Upper lobe of left lung (tissue), 6 donors: Measurements from ENCODE around the gene SPTY2D1. TPM values are rescaled to one million over a fixed set of nuclear protein-coding genes. Genes with fewer than 3 reads are reported as not detected.
"Not testable (repeated sequence)": the region's sequence is repeated elsewhere in the genome, so short reads cannot be mapped to it uniquely, and the experiment has no call there.

ENCODE experiments used
- ATAC-seq, 2 donors: fragments of 200-7000 bp; cut with Tn5 transposase; one replicate each; pipeline ENCODE4 v1.9.1; 2022; ENCODE audit warnings: mild to moderate bottlenecking in 2 of 2, moderate library complexity in 2 of 2; ENCODE audit not compliant: low FRiP score in 2 of 2
- DNase-seq, 2 donors: peaks; one replicate each; pipeline ENCODE4 v3.0.0-alpha.2; 2019 to 2020
- H3K27ac ChIP-seq, 4 donors: fragments of 200-600 bp; sonication (generic); one replicate each; pipeline ENCODE4 v1.5.1; 2016 to 2019
- H3K27me3 ChIP-seq, 4 donors: fragments of 200-600 bp; sonication (generic); one replicate each; pipeline ENCODE4 v1.5.1; 2017 to 2019
- H3K36me3 ChIP-seq, 4 donors: fragments of 200-600 bp; sonication (generic); one replicate each; pipeline ENCODE4 v1.5.1; 2016 to 2019
- H3K4me1 ChIP-seq, 4 donors: fragments of 200-600 bp; sonication (generic); one replicate each; pipeline ENCODE4 v1.5.1; 2018 to 2019
- H3K4me3 ChIP-seq, 4 donors: fragments of 200-600 bp; sonication (generic); one replicate each; pipeline ENCODE4 v1.5.1; 2017 to 2019; ENCODE audit warnings: mild to moderate bottlenecking in 2 of 4, moderate library complexity in 1 of 4
- H3K9me3 ChIP-seq, 4 donors: fragments of 200-600 bp; sonication (generic); one replicate each; pipeline ENCODE4 v1.5.1; 2018 to 2019
- CTCF ChIP-seq, 6 experiments: fragments of 450-650 bp in 4 of 6; fragments of 200-600 bp in 2 of 6; sonication (generic) in 2 of 6; IDR thresholded peaks; one replicate each; pipeline ENCODE4 v1.5.1; 2016 to 2019; ENCODE audit warnings: antibody characterized with exemption in 6 of 6
- EP300 ChIP-seq, 4 donors: sonication (generic); formaldehyde crosslinking; IDR thresholded peaks; one replicate each; pipeline ENCODE4 v1.5.1; 2017; ENCODE audit warnings: antibody characterized with exemption in 4 of 4, control low read depth in 2 of 4
- POLR2A ChIP-seq, 4 donors: fragments of 450-650 bp; IDR thresholded peaks; one replicate each; pipeline ENCODE4 v1.5.1; 2016 to 2017; ENCODE audit warnings: antibody characterized with exemption in 4 of 4, mild to moderate bottlenecking in 2 of 4
- POLR2AphosphoS5 ChIP-seq, 2 donors: sonication (generic); formaldehyde crosslinking; IDR thresholded peaks; one replicate each; pipeline ENCODE4 v1.5.1; 2017; ENCODE audit warnings: antibody characterized with exemption in 2 of 2
- WGBS, 2 donors: methylation state at CpG; one replicate each; pipeline ENCODE4 v1.1.5; 2017 to 2018; 5-methylcytosine and 5-hydroxymethylcytosine counted together
- total RNA-seq, 6 donors: library from RNA; depleted of rRNA in 4 of 6; stranded (reverse); fragments of >200 nt in 4 of 6; gene quantifications; one replicate each; pipeline versions ENCODE4 v1.1.0 to v1.2.1, GENCODE V29; 2016 to 2021
- donor health status: DM: no; HTN: no; CAD: no; lungs with moderate emphysema.
- donor health status: DM: no; HTN: yes; CAD: no; lungs with severe emphysema.

Gene SPTY2D1
- total RNA-seq, 6 donors from 2014 or later, result 10.0 to 25.5 (median 18.6) TPM

GRCh38 chr11:18671246-18671645 is 37.1 kb upstream of the SPTY2D1 start:
- DNase-seq (no peak), ATAC-seq (no peak)
- Histone ChIP-seq H3K27me3 (no peaks in the 10 kb centered on the region), H3K27ac (no peak overlapping the region), H3K4me3 (no peak overlapping the region), H3K4me1 (no peaks in the 10 kb centered on the region), H3K36me3 (no peaks in the 10 kb centered on the region), H3K9me3 (no peaks in the 10 kb centered on the region)
- TF ChIP-seq EP300 (IDR thresholded peaks at IDR 0.05) (no peak), POLR2AphosphoS5 (IDR thresholded peaks at IDR 0.05) (no peak), CTCF (IDR thresholded peaks at IDR 0.05) (no peak), POLR2A (IDR thresholded peaks at IDR 0.05) (no peak)
- 87 to 93% methylated on average over 2 of the region's 2 CpGs for WGBS, 2 donors

DNA sequence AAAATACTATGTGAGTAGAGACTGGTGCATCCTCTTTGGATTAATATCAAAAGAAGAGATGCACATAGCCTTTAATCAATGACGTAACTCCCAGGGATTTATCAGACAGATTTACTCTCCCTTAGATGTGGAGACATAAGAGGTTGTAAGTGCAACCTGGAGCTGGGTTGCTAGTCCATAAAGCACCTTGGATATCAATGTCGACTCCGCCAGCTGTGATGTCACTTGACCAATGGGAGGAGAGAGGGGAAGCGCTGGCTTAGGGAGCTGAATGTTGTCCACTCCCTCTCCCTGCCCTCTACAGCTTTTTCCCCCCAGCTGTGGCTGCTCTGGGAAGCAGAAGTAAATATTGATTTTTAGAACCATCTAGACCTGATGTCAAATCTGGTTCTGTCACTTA is 35.6 kb upstream of the SPTY2D1 start:
- no peak overlapping the region for H3K4me3 ChIP-seq
- 80% methylated on average over 4 of the region's 4 CpGs for WGBS, 2 donors
- no peaks in the 10 kb centered on the region for H3K27me3 ChIP-seq
- TF ChIP-seq POLR2A (IDR thresholded peaks at IDR 0.05) (no peak), CTCF (IDR thresholded peaks at IDR 0.05) (no peak), POLR2AphosphoS5 (IDR thresholded peaks at IDR 0.05) (no peak), EP300 (IDR thresholded peaks at IDR 0.05) (no peak)
- no peaks in the 10 kb centered on the region for H3K9me3 ChIP-seq
- H3K27ac ChIP-seq, result no peak overlapping the region
- H3K4me1 ChIP-seq, result no peaks in the 10 kb centered on the region
- H3K36me3 ChIP-seq, result no peaks in the 10 kb centered on the region
- ATAC-seq (no peak), DNase-seq (no peak)

DNA sequence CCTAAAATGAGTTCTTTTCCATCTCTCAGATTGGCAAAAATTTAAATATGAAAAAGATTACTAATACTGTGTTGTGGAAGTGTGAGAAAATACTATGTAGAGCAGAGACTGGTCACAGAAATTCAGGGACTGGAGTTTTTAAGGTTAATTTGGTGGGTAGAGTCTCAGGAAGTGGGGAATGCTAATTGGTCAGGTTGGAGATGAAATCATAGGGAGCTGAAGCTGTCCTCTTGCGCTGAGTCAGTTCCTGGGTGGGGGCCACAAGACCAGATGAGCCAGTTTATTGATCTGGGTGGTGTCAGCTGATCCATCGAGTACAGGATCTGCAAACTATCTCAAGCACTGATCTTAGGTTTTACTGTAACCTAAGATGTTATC is 35.1 kb upstream of the SPTY2D1 start:
- Histone ChIP-seq H3K27ac (no peak overlapping the region), H3K27me3 (no peaks in the 10 kb centered on the region), H3K36me3 (no peaks in the 10 kb centered on the region), H3K9me3 (no peaks in the 10 kb centered on the region), H3K4me3 (no peak overlapping the region), H3K4me1 (no peaks in the 10 kb centered on the region)
- ATAC-seq, result no peak
- no peak for DNase-seq
- TF ChIP-seq POLR2A (IDR thresholded peaks at IDR 0.05), result no peak
- WGBS, 2 donors, result 41 to 49% methylated on average over 2 of the region's 2 CpGs

GRCh38 chr11:18668131-18668530 is 34.0 kb upstream of the SPTY2D1 start:
- ATAC-seq (no peak), DNase-seq (no peak)
- H3K4me1 ChIP-seq, result no peaks in the 10 kb centered on the region
- no peak overlapping the region for H3K4me3 ChIP-seq
- WGBS, 2 donors, result 90 to 94% methylated on average over 4 of the region's 4 CpGs
- no peak overlapping the region for H3K27ac ChIP-seq
- TF ChIP-seq CTCF (IDR thresholded peaks at IDR 0.05), result no peak
- no peak for TF ChIP-seq EP300 (IDR thresholded peaks at IDR 0.05)
- no peak for TF ChIP-seq POLR2AphosphoS5 (IDR thresholded peaks at IDR 0.05)
- TF ChIP-seq POLR2A (IDR thresholded peaks at IDR 0.05), result no peak
- H3K9me3 ChIP-seq, result no peaks in the 10 kb centered on the region
- no peaks in the 10 kb centered on the region for H3K36me3 ChIP-seq
- no peaks in the 10 kb centered on the region for H3K27me3 ChIP-seq

- not testable (repeated sequence) for H3K4me1 ChIP-seq, H3K27me3 ChIP-seq, H3K27ac ChIP-seq, ATAC-seq, DNase-seq, H3K9me3 ChIP-seq, H3K4me3 ChIP-seq, H3K36me3 ChIP-seq
- WGBS, 2 donors, result 72 to 75% methylated on average over 10 of the region's 10 CpGs
Observed at GRCh38 chr11:18665353-18665872, 31.3 kb upstream of the SPTY2D1 start.

DNA sequence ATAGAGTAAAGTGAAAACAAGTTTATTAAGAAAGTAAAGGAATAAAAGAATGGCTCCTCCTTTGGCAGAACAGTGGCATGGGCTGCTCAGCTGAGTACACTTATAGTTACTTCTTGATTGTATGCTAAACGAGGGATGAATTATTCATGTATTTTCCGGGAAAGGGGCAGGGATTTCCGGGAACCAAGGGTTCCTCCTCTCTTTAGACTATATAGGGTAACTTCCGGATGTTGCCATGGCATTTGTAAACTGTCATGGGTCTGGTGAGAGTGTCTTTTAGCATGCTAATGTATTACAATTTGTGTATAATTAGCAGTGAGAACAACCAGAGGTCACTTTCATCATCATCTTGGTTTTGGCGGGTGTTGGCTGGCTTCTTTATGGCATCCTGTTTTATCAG is 23.5 kb upstream of the SPTY2D1 start:
- H3K27me3 ChIP-seq, result no peaks in the 10 kb centered on the region
- H3K4me3 ChIP-seq, result no peak overlapping the region
- no peaks in the 10 kb centered on the region for H3K36me3 ChIP-seq
- ATAC-seq (no peak), DNase-seq (no peak)
- no peaks in the 10 kb centered on the region for H3K4me1 ChIP-seq
- no peak overlapping the region for H3K27ac ChIP-seq
- no peaks in the 10 kb centered on the region for H3K9me3 ChIP-seq
- TF ChIP-seq POLR2A (IDR thresholded peaks at IDR 0.05), result no peak
- 80 to 93% methylated on average over 5 of the region's 5 CpGs for WGBS, 2 donors
